HG03432 (cell line): ENCODE results near the gene ARAP1.

Experiments
- ATAC-seq: cut with Tn5 transposase; IDR thresholded peaks from one replicate; pipeline ENCODE4 v1.9.1; 2021; ENCODE audit warnings: mild to moderate bottlenecking, moderate library complexity; ENCODE audit not compliant: unreplicated experiment

Gene ARAP1

GRCh38 chr11:72780296-72781062, 28.3 kb upstream of the ARAP1 start:
- ATAC-seq = no peak

GRCh38 chr11:72779495-72780128, 27.4 kb upstream of the ARAP1 start:
- no peak for ATAC-seq

GRCh38 chr11:72778535-72779494, 26.6 kb upstream of the ARAP1 start:
- no peak for ATAC-seq

GRCh38 chr11:72777755-72778278, 25.6 kb upstream of the ARAP1 start:
- no peak for ATAC-seq

- no peak for ATAC-seq
Observed at GRCh38 chr11:72776844-72777754, 24.9 kb upstream of the ARAP1 start.

- ATAC-seq = no peak
Observed at GRCh38 chr11:72776117-72776843, 24.1 kb upstream of the ARAP1 start.

GRCh38 chr11:72775288-72776110, 23.3 kb upstream of the ARAP1 start:
- no peak for ATAC-seq

- no peak for ATAC-seq
Observed at GRCh38 chr11:72774499-72774898, 22.3 kb upstream of the ARAP1 start.

GRCh38 chr11:72773696-72774095, 21.5 kb upstream of the ARAP1 start:
- ATAC-seq = no peak

- no peak for ATAC-seq
Observed at GRCh38 chr11:72773291-72773690, 21.1 kb upstream of the ARAP1 start.

- ATAC-seq = no peak
Observed at GRCh38 chr11:72772059-72772458, 19.9 kb upstream of the ARAP1 start.

- no peak for ATAC-seq
Observed at GRCh38 chr11:72771507-72771906, 19.3 kb upstream of the ARAP1 start.

- no peak for ATAC-seq
Observed at GRCh38 chr11:72770799-72771198, 18.6 kb upstream of the ARAP1 start.

- ATAC-seq = no peak
Observed at GRCh38 chr11:72769680-72770079, 17.5 kb upstream of the ARAP1 start.

- no peak for ATAC-seq
Observed at GRCh38 chr11:72768581-72768980, 16.4 kb upstream of the ARAP1 start.

GRCh38 chr11:72767203-72768062, 15.2 kb upstream of the ARAP1 start:
- no peak for ATAC-seq

GRCh38 chr11:72766152-72766902, 14.1 kb upstream of the ARAP1 start:
- no peak for ATAC-seq
